LNCaP clone FGC (cell line): ENCODE results near the gene ST6GALNAC5.
"Not testable (repeated sequence)": the region's sequence is repeated elsewhere in the genome, so short reads cannot be mapped to it uniquely, and the experiment has no call there.

Experiments
- DNase-seq: peaks from one replicate; pipeline ENCODE4 v3.0.0-alpha.2; 2011; ENCODE audit warnings: low read depth
- H3K4me3 ChIP-seq: 2 replicates; pipeline ENCODE4 v1.5.1; 2011; ENCODE audit warnings: mild to moderate bottlenecking, low read depth, low read length, control low read depth
- TF ChIP-seq, protein P1 (sequence below): IDR thresholded peaks from 2 replicates; pipeline ENCODE4 v1.5.1; 2012; ENCODE audit warnings: mild to moderate bottlenecking; ENCODE audit not compliant: control insufficient read depth, insufficient read depth; ENCODE audit errors: extremely low read depth

Gene ST6GALNAC5

DNA sequence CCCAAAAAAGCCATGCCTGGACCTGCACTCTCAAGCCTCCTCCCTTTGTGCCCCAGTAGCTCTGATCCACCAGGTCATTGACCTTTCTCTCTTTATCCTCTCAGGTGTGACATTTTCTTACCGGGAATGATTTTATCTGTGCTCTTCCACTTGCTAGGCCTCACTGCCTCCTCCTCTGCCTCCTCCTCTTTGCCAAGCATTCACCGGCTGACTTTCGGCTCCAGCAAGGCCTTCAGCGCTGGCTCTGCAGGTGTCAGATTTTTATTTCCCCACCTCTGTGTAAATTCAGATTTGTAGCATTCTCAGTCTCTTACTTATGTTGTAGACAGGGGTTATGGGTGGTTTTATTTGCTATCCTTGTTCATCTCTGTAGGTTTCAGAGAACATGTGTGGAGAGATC is 91.5 kb downstream of the ST6GALNAC5 start:
- TF ChIP-seq, protein P1, sequence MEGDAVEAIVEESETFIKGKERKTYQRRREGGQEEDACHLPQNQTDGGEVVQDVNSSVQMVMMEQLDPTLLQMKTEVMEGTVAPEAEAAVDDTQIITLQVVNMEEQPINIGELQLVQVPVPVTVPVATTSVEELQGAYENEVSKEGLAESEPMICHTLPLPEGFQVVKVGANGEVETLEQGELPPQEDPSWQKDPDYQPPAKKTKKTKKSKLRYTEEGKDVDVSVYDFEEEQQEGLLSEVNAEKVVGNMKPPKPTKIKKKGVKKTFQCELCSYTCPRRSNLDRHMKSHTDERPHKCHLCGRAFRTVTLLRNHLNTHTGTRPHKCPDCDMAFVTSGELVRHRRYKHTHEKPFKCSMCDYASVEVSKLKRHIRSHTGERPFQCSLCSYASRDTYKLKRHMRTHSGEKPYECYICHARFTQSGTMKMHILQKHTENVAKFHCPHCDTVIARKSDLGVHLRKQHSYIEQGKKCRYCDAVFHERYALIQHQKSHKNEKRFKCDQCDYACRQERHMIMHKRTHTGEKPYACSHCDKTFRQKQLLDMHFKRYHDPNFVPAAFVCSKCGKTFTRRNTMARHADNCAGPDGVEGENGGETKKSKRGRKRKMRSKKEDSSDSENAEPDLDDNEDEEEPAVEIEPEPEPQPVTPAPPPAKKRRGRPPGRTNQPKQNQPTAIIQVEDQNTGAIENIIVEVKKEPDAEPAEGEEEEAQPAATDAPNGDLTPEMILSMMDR = no peak
- no peak overlapping the region for H3K4me3 ChIP-seq
- no peak for DNase-seq

DNA sequence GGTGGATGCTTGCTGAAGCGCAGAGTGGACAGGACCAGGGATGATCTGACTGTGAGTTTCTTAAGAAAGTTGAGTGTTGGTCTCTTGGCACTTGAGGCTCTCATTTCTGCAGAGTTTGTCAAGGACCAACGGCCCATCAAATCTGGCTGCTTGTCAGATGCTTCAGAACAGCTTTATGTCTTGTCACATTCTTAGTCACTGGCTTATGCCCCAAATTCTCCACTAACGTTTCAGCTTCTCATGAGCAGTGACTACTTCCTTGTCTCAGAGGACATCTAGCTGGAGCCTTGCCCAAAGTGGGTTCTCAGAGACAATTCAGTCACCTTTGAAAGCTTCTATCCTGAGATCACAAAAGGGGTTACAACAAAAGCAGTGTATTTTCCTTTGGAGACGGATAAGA is 92.3 kb downstream of the ST6GALNAC5 start:
- H3K4me3 ChIP-seq = no peak overlapping the region
- TF ChIP-seq, protein P1 = no peak
- no peak for DNase-seq

DNA sequence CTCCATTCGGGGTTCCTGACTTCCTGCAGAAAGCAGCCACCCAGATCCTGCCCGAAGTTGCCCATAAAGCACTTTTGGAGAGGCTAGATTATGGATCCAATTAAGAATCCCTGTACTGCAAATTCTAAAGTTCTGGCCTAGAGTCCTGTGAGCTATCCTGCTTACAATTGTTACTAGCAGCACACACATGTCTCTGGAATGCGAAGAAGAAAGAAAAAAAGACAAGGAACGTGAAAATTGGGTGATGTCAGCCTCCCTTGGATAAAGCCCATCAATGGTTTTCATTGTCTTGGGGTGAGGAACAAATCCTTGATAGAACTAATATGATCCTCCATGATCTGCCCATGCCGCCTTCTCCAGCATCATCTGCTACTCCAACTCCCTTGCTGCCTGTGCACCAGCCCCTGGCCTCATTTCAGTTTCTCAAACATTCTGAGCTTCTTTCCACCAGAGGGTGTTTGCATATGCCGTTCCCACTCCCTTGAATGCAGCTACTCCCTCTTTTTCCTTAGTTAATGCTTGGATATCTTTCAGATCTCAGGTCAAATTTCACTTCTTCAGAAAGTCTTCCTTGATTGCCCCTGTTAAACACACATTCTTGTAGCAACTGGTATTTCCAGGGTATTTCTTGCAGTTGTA is 94.0 kb downstream of the ST6GALNAC5 start:
- DNase-seq = no peak
- H3K4me3 ChIP-seq = no peak overlapping the region
- TF ChIP-seq, protein P1 = no peak

DNA sequence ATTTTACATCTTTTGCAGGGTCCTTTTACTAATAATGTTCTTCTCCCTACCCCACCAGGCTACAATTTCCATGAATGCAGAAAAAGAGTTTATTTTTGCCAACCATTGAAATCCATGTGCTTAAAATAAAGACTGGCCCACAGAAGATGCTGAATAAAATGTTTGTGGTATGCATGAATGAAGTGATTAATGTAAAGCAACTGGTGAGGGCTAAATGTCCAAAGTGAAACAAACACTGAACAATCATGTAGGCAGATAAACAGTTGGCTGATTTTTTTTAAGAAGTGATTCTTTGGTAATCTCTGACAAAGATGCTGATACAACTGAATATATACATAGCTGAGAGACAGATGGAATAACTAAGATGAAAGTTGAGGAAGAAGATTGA is 94.5 kb downstream of the ST6GALNAC5 start:
- TF ChIP-seq, protein P1 = no peak
- no peak for DNase-seq
- H3K4me3 ChIP-seq = no peak overlapping the region

DNA sequence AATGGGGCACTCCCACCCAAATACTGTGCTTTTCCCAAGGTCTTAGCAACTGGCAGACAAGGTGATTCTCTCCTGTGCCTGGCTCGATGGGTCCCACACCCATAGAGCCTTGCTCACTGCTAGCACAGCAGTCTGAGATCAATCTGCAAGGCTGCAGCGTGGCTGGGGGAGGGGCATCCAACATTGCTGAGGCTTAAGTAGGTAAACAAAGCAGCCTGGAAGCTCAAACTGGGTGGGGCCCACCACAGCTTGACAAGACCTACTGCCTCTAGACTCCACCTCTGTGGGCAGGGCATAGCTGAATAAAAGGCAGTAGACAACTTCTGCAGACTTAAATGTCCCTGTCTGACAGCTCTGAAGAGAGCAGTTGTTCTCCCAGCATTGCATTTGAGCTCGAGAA is 114.0 kb downstream of the ST6GALNAC5 start:
- DNase-seq = peak; percentile 41
- H3K4me3 ChIP-seq = not testable (repeated sequence)

DNA sequence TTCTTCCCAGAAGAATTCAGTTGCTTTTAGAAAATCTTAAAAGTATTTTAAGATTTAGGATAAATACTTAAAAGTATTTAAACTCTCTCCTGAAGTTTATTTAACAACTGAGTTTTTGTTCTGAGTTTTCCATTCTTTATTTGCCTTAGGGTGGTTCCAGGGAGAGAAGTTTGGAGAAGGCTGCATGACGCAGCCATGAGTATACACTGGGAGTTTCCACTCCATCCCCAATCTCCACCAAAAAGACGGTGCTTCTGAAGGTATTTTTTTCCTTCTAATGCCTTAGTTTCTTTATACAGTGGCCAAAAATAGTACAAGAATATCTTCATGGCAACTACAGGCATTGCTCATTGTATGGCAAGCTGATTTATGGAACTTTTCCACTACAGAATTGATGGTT is 122.7 kb downstream of the ST6GALNAC5 start:
- DNase-seq = no peak
- TF ChIP-seq, protein P1 = no peak
- no peak overlapping the region for H3K4me3 ChIP-seq

DNA sequence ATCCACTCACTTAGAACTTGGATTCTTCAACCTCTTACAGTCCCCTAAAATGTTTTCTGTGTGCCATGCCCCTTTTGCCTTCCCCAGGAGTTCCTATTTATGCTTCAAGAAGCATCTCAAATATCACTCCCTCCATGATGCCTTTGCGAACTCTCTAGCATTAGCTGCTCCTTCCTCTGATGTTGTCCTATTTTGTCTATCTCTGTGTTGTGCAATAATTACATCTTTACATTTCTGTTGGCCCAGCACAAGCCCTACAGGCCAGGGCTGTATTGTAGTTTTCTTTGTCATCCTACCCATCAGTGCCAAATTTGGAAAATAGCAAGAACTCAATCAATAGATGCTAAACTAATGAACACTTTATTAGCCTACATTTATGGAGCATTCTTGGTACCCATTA is 125.8 kb downstream of the ST6GALNAC5 start:
- TF ChIP-seq, protein P1 = no peak
- H3K4me3 ChIP-seq = no peak overlapping the region

More for the DNA sequence above, 125.8 kb downstream of the ST6GALNAC5 start:
- no peak for DNase-seq
